Measurements from ENCODE around the gene PLEKHM2. TPM values are rescaled to one million over a fixed set of nuclear protein-coding genes. Genes with fewer than 3 reads are reported as not detected.

Gene PLEKHM2
- total RNA-seq, 4 donors from 2014 or later: 55.5 to 98.7 (median 61.9) TPM

- 79 to 97% methylated on average over 1 of the region's 1 CpG for WGBS, 2 donors
- DNase-seq (ENCODE audit: low spot score in 2 of 2): no peak
- intact Hi-C loops (cut with DNase I; ENCODE audit: low total_unique reads): no loop called here
- H3K4me3 ChIP-seq (ENCODE audit: low read depth, poor library complexity, severe bottlenecking): no peak overlapping the region
- TF ChIP-seq POLR2A (IDR thresholded peaks at IDR 0.05): no peak
- TF ChIP-seq, protein P1, sequence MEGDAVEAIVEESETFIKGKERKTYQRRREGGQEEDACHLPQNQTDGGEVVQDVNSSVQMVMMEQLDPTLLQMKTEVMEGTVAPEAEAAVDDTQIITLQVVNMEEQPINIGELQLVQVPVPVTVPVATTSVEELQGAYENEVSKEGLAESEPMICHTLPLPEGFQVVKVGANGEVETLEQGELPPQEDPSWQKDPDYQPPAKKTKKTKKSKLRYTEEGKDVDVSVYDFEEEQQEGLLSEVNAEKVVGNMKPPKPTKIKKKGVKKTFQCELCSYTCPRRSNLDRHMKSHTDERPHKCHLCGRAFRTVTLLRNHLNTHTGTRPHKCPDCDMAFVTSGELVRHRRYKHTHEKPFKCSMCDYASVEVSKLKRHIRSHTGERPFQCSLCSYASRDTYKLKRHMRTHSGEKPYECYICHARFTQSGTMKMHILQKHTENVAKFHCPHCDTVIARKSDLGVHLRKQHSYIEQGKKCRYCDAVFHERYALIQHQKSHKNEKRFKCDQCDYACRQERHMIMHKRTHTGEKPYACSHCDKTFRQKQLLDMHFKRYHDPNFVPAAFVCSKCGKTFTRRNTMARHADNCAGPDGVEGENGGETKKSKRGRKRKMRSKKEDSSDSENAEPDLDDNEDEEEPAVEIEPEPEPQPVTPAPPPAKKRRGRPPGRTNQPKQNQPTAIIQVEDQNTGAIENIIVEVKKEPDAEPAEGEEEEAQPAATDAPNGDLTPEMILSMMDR (IDR thresholded peaks at IDR 0.05): no peak
Observed at GRCh38 chr1:15657021-15657420, 27.1 kb upstream of the PLEKHM2 start.

DNA sequence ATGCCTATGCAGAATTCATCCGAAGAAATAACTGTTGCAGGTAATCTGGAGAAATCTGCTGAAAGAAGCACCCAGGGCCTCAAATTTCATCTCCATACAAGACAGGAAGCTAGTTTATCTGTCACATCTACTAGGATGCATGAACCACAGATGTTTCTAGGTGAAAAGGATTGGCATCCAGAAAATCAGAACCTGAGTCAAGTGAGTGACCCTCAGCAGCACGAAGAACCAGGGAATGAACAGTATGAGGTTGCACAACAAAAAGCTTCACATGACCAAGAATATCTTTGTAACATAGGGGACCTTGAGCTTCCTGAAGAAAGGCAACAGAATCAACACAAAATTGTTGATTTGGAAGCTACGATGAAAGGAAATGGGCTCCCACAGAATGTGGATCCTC, 24.0 kb upstream of the PLEKHM2 start:
- WGBS, 2 donors: 94 to 96% methylated on average over 3 of the region's 3 CpGs
- no peak for DNase-seq (ENCODE audit: low spot score in 2 of 2)
- no peak for TF ChIP-seq POLR2A (IDR thresholded peaks at IDR 0.05)
- TF ChIP-seq, protein P1 (IDR thresholded peaks at IDR 0.05): no peak
- intact Hi-C loops (cut with DNase I; ENCODE audit: low total_unique reads): no loop called here
- H3K4me3 ChIP-seq (ENCODE audit: low read depth, poor library complexity, severe bottlenecking): no peak overlapping the region

- no peak for TF ChIP-seq POLR2A (IDR thresholded peaks at IDR 0.05)
- TF ChIP-seq, protein P1 (IDR thresholded peaks at IDR 0.05): no peak
- intact Hi-C loops (cut with DNase I; ENCODE audit: low total_unique reads): no loop called here
- H3K4me3 ChIP-seq (ENCODE audit: low read depth, poor library complexity, severe bottlenecking): no peak overlapping the region
- 91 to 93% methylated on average over 2 of the region's 2 CpGs for WGBS, 2 donors
- no peak for DNase-seq (ENCODE audit: low spot score in 2 of 2)
Observed at GRCh38 chr1:15662477-15662876, 21.6 kb upstream of the PLEKHM2 start.

DNA sequence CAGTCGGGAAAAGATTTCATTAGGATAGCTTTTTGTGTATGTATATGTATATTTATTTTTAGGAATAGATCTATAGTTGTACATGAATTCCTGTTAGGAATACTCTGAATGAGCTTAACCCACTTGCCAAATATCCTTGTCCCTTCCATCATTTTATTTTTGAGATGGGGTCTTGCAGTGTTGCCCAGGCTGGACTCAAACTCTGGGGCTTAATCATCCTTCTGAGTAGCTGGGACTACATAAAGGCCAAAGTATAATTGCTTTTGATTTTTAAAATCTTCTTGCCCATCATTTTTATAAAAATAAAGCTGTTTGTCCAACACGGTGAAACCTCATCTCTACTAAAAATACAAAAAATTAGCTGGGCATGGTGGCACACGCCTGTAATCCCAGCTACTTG, 20.2 kb upstream of the PLEKHM2 start:
- 98 to 99% methylated on average over 3 of the region's 3 CpGs for WGBS, 2 donors
- TF ChIP-seq, protein P1 (IDR thresholded peaks at IDR 0.05): no peak
- TF ChIP-seq POLR2A (IDR thresholded peaks at IDR 0.05): no peak
- intact Hi-C loops (cut with DNase I; ENCODE audit: low total_unique reads): no loop called here
- no peak for DNase-seq (ENCODE audit: low spot score in 2 of 2)
- no peak overlapping the region for H3K4me3 ChIP-seq (ENCODE audit: low read depth, poor library complexity, severe bottlenecking)

DNA sequence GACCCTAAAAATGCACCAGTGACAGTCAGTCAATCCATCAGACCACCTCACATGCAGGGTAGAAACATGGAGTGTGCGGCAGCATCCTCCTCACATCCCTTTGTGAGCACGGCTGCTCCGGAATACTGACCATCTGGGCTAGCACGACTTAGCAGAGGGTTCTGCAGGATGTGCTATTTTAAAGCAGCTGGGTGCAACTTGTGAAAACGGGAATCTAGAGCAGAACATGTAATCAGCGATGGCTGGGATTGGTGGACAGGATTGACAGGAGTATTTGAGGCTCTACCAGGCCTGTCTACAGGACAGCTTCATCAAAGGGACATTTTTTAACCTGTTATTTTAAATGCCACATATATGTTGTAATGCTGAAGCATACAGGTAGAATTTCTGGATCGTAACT, 16.8 kb upstream of the PLEKHM2 start:
- TF ChIP-seq, protein P1 (IDR thresholded peaks at IDR 0.05): no peak
- no peak for TF ChIP-seq POLR2A (IDR thresholded peaks at IDR 0.05)

GRCh38 chr1:15668089-15668754, 15.9 kb upstream of the PLEKHM2 start:
- H3K4me3 ChIP-seq (ENCODE audit: low read depth, poor library complexity, severe bottlenecking): no peak overlapping the region
- TF ChIP-seq POLR2A (IDR thresholded peaks at IDR 0.05): no peak
- TF ChIP-seq, protein P1 (IDR thresholded peaks at IDR 0.05): no peak
- intact Hi-C loops (cut with DNase I; ENCODE audit: low total_unique reads): no loop called here
- WGBS, 2 donors: 79 to 80% methylated on average over 5 of the region's 5 CpGs
- DNase-seq (ENCODE audit: low spot score in 2 of 2): no peak

More for the DNA sequence above, 16.8 kb upstream of the PLEKHM2 start:
- no peak overlapping the region for H3K4me3 ChIP-seq (ENCODE audit: low read depth, poor library complexity, severe bottlenecking)
- no peak for DNase-seq (ENCODE audit: low spot score in 2 of 2)
- 78 to 86% methylated on average over 7 of the region's 7 CpGs for WGBS, 2 donors
- intact Hi-C loops (cut with DNase I; ENCODE audit: low total_unique reads): no loop called here

All from lower leg skin (tissue), 4 donors.